ENCODE data around the gene KATNAL2. TPM values are rescaled to one million over a fixed set of nuclear protein-coding genes. Genes with fewer than 3 reads are reported as not detected.

KATNAL2 gene, protein sequence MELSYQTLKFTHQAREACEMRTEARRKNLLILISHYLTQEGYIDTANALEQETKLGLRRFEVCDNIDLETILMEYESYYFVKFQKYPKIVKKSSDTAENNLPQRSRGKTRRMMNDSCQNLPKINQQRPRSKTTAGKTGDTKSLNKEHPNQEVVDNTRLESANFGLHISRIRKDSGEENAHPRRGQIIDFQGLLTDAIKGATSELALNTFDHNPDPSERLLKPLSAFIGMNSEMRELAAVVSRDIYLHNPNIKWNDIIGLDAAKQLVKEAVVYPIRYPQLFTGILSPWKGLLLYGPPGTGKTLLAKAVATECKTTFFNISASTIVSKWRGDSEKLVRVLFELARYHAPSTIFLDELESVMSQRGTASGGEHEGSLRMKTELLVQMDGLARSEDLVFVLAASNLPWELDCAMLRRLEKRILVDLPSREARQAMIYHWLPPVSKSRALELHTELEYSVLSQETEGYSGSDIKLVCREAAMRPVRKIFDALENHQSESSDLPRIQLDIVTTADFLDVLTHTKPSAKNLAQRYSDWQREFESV
- 1.4 to 2.4 TPM (median 1.7 TPM) in 5 replicates for total RNA-seq (2022; extraction: Qiagen RNA extraction; ENCODE audit: low read depth)

DNA sequence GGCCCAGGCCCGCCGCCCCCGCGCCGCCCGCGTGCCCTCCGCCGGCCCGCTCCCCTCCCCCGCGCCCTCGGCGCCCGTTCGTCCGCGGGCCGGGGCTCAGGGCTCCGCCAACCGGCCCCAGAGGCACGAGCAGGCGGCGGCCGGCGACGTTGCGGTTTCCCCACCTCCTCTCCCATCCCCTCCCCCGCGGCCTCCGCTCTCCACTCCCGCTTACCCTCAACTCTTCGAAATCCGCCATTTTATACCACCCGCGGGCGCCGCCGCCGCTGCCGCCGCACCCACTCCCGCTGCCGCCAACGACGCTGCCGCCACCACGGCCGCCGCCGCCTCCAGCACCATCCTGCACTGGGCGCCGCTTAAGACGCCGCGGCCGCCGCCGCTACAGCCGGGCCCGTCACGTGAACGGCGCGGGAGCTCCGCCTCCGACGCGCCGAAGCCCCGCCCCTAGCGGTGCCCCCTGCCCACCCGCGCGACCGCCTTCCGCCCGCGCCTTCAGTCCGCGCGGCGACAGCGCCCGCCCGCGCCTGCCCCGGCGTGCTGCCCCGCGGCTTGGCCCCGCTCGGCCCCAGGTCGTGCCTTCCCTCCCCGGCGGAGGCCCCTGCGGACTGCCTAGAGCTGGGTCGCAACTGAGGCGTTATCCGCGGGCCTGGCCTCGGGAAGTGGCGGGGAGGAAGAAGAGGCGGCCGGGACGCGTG is at the start of gene KATNAL2, which contains the start of gene PIAS2:
Gene KATNAL2, plus strand, starts transcription at position 495 of the 695 bp plus-strand sequence. CDS start 29,271 bp downstream, outside the sequence.
Gene PIAS2, minus strand, starts transcription at position 400 of the 695 bp plus-strand sequence. Its CDS starts 162 bp downstream, at position 238.

DNA sequence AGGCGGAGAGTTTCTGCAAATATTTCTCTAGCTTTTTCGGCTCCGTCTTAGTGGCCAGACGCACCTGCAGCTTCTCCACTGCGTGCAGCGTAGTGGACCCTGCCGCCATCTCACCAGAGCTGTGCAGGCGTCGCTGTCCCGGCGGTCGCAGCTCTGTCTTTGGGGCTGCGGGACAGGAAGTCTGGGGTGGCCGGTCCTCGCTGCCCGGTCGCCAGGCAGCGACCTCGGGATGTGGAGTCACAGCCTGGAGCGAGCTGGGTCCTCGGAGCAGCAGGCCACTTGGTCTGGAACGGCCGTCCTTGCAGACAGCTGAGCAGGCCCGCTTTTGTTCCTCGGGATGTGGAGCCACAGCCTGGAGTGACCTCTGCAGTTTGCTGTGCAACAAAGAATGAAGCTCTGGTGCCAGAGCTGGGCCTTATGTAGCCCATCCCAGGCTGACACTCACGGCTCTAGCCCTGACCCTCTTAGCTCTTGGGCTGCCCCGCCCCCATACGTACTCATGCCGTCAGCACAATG is 117.8 kb downstream of the KATNAL2 start, which contains the start of gene ELOA2:
Gene ELOA2, minus strand, starts transcription at position 466 of the 516 bp plus-strand sequence. Its CDS starts 357 bp downstream, at position 109.

DNA sequence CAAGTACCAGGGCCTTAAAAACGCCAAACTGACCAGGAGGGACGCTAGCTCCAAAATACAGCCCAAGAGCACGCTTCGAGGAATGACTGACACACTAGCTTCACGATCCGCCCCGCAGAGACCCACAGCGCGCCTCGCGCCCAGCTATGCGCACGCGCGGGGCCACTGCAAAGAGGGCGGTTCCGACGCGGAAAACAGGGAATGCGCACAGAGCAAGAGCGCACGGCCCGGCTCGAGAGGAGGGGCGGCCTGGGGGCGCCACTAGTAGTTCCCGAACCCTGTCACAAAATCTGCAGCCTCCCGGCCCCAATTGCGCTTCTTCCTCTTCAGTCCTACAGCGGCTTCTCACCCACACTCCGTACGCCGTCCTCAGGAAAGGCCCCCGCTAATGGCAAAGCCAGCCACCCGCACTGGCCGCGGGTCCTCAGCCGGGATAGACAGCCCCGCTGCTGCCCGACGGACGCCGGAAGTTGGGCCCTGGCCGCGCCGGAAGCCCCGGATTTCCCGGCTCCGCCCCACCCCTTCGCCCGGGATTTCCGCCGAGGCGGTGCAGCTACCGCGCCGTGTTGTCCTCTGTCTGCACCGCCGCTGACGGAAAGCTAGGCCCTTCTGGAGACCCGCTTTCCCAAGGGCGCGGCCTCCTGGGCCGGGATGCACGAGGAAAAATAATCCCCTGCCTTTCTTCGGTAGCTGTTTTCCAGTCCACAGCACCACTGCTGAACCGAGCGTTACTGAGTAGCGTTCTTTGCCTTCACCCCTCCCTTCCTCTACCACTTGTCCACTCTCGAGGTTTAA is 232.8 kb downstream of the KATNAL2 start, which contains the start of gene HDHD2:
Gene HDHD2, minus strand, starts transcription at position 472 of the 795 bp plus-strand sequence. CDS start 14,061 bp downstream, outside the sequence.

Other genes with a start within 250 kb of the KATNAL2 start
- 0.18 TPM in 1 of 5 replicates, not detected in the others for gene ST8SIA5, start 160.5 kb upstream of the KATNAL2 start, total RNA-seq (2022; extraction: Qiagen RNA extraction; ENCODE audit: low read depth)
- gene PIAS2, start 95 bp upstream of the KATNAL2 start, total RNA-seq (2022; extraction: Qiagen RNA extraction; ENCODE audit: low read depth) = 8.0 to 9.7 TPM (median 9.0 TPM) in 5 replicates
- not detected in 5 replicates for gene ELOA2, start 118.0 kb downstream of the KATNAL2 start, total RNA-seq (2022; extraction: Qiagen RNA extraction; ENCODE audit: low read depth)
- 5.5 to 12.5 TPM (median 9.2 TPM) in 5 replicates for gene HDHD2, start 232.9 kb downstream of the KATNAL2 start, total RNA-seq (2022; extraction: Qiagen RNA extraction; ENCODE audit: low read depth)

Data from A549 treated with ZK216348 at 1 μM for 4 hours (cell line).